Activated CD4-positive, alpha-beta T cell treated with anti-CD3 and anti-CD28 coated beads, Interleukin-2, Interleukin-6, amounts not matched to agents 100 ng/mL and 50 ng/mL, durations not matched to agents 16 hours and 8 hours (primary cell): ENCODE measurements around the gene MEF2C.

ENCODE experiments used
- DNase-seq: peaks from one replicate; pipeline ENCODE4 v3.0.0-alpha.2; 2020

Gene MEF2C

GRCh38 chr5:88671505-88672499 lies 211.2 kb downstream of the MEF2C start:
- DNase-seq = no peak

GRCh38 chr5:88671106-88671504 lies 211.9 kb downstream of the MEF2C start:
- no peak for DNase-seq

GRCh38 chr5:88670461-88670860 lies 212.5 kb downstream of the MEF2C start:
- DNase-seq = no peak

- DNase-seq = no peak
Observed at GRCh38 chr5:88669371-88670050, 213.5 kb downstream of the MEF2C start.

GRCh38 chr5:88667496-88668201 lies 215.3 kb downstream of the MEF2C start:
- no peak for DNase-seq
